Upper lobe of right lung (tissue), 1 donor: ENCODE results near the gene RANGAP1. TPM values are rescaled to one million over a fixed set of nuclear protein-coding genes. Genes with fewer than 3 reads are reported as not detected.

Experiments
- ATAC-seq: fragments of 200-7000 bp; cut with Tn5 transposase; one replicate; pipeline ENCODE4 v1.9.1; 2020; ENCODE audit warnings: mild to moderate bottlenecking, moderate library complexity
- DNase-seq: peaks from one replicate; pipeline ENCODE4 v3.0.0-alpha.2; 2020
- H3K27ac ChIP-seq: fragments of 200-600 bp; one replicate; pipeline ENCODE4 v1.8.0; 2022
- H3K27me3 ChIP-seq: fragments of 200-600 bp; one replicate; pipeline ENCODE4 v1.8.0; 2022; ENCODE audit warnings: mild to moderate bottlenecking
- H3K36me3 ChIP-seq: fragments of 200-600 bp; one replicate; pipeline ENCODE4 v1.8.0; 2022
- H3K4me1 ChIP-seq: fragments of 200-600 bp; one replicate; pipeline ENCODE4 v1.8.0; 2022
- H3K4me3 ChIP-seq: fragments of 200-600 bp; one replicate; pipeline ENCODE4 v1.8.0; 2022; ENCODE audit warnings: mild to moderate bottlenecking
- H3K9me3 ChIP-seq: fragments of 200-600 bp; one replicate; pipeline ENCODE4 v1.8.0; 2022
- CTCF ChIP-seq: fragments of 200-600 bp; IDR thresholded peaks from one replicate; pipeline ENCODE4 v1.8.0; 2022; ENCODE audit warnings: antibody characterized with exemption
- intact Hi-C: fragments of 100-400 bp; cut with DNase I; formaldehyde crosslinking; loops from one replicate; pipeline ENCODE4 v1.11.0; 2022
- total RNA-seq: library from RNA; stranded (reverse); fragmentation: NEBNext Ultra II Directional; extraction: Animal tissue kit (Norgen Biotek cat#: 25700); gene quantifications from one replicate; pipeline ENCODE4 v1.2.1, GENCODE V29; 2021
- donor health status: DM: no; HTN: yes; CAD: no; lungs with severe emphysema.

Gene RANGAP1
- total RNA-seq, 1 donor from 2014 or later, result 48.0 TPM

- Histone ChIP-seq H3K4me3 (no peak overlapping the region), H3K36me3 (peaks cover 12% of the 10 kb centered on the region), H3K27me3 (no peaks in the 10 kb centered on the region), H3K27ac (no peak overlapping the region), H3K9me3 (no peaks in the 10 kb centered on the region), H3K4me1 (no peaks in the 10 kb centered on the region)
- no peak for TF ChIP-seq CTCF
- ATAC-seq (no peak), DNase-seq (no peak)
- intact Hi-C loops, result no loop called here
These were observed 28.8 kb upstream of the RANGAP1 start for GRCh38 chr22:41314821-41315220.

- TF ChIP-seq CTCF, result no peak
- no peak overlapping the region for H3K4me3 ChIP-seq
- peaks cover 8% of the 10 kb centered on the region for H3K4me1 ChIP-seq
- no peaks in the 10 kb centered on the region for H3K9me3 ChIP-seq
- intact Hi-C loops, result no loop called here
- DNase-seq (no peak), ATAC-seq (no peak)
- H3K27me3 ChIP-seq, result no peaks in the 10 kb centered on the region
- peaks cover 8% of the 10 kb centered on the region for H3K36me3 ChIP-seq
- H3K27ac ChIP-seq, result no peak overlapping the region
These were observed 25.5 kb upstream of the RANGAP1 start for GRCh38 chr22:41311487-41311886.

GRCh38 chr22:41310336-41310735 lies 24.3 kb upstream of the RANGAP1 start:
- H3K27me3 ChIP-seq, result no peaks in the 10 kb centered on the region
- peaks cover 8% of the 10 kb centered on the region for H3K4me1 ChIP-seq
- no peak overlapping the region for H3K4me3 ChIP-seq
- ATAC-seq (no peak), DNase-seq (no peak)
- no peaks in the 10 kb centered on the region for H3K9me3 ChIP-seq
- no peaks in the 10 kb centered on the region for H3K36me3 ChIP-seq
- H3K27ac ChIP-seq, result no peak overlapping the region
- intact Hi-C loops, result no loop called here
- no peak for TF ChIP-seq CTCF

GRCh38 chr22:41308544-41308947 lies 22.6 kb upstream of the RANGAP1 start:
- H3K27me3 ChIP-seq, result no peaks in the 10 kb centered on the region
- peaks cover 8% of the 10 kb centered on the region for H3K4me1 ChIP-seq
- H3K4me3 ChIP-seq, result no peak overlapping the region
- no peaks in the 10 kb centered on the region for H3K9me3 ChIP-seq
- H3K36me3 ChIP-seq, result no peaks in the 10 kb centered on the region
- no peak for DNase-seq
- peak; percentile 8 for ATAC-seq
- intact Hi-C loops, result no loop called here
- H3K27ac ChIP-seq, result no peak overlapping the region
- TF ChIP-seq CTCF, result no peak

- Histone ChIP-seq H3K4me1 (peaks cover 10% of the 10 kb centered on the region), H3K27me3 (no peaks in the 10 kb centered on the region), H3K9me3 (no peaks in the 10 kb centered on the region), H3K27ac (peak overlapping the region; percentile 30), H3K4me3 (no peak overlapping the region), H3K36me3 (no peaks in the 10 kb centered on the region)
- DNase-seq (no peak), ATAC-seq (peak; percentile 48)
- no peak for TF ChIP-seq CTCF
- intact Hi-C loops, result no loop called here
These were observed 22.1 kb upstream of the RANGAP1 start for GRCh38 chr22:41308054-41308453.

- Histone ChIP-seq H3K9me3 (no peaks in the 10 kb centered on the region), H3K27ac (no peak overlapping the region), H3K36me3 (no peaks in the 10 kb centered on the region), H3K27me3 (no peaks in the 10 kb centered on the region), H3K4me3 (no peak overlapping the region), H3K4me1 (peaks cover 20% of the 10 kb centered on the region)
- ATAC-seq (no peak), DNase-seq (no peak)
- no peak for TF ChIP-seq CTCF
- intact Hi-C loops, result no loop called here
These were observed 19.7 kb upstream of the RANGAP1 start for GRCh38 chr22:41305646-41306045.
